GM12872 (cell line): Measurements from ENCODE around the gene SPEM3.

Source experiments
- TF ChIP-seq, protein P1 (sequence below): IDR thresholded peaks from 3 replicates; pipeline ENCODE4 v1.5.1; 2011; ENCODE audit warnings: low read depth, mild to moderate bottlenecking, low read length, moderate library complexity; ENCODE audit not compliant: insufficient read depth

The SPEM3 gene

DNA sequence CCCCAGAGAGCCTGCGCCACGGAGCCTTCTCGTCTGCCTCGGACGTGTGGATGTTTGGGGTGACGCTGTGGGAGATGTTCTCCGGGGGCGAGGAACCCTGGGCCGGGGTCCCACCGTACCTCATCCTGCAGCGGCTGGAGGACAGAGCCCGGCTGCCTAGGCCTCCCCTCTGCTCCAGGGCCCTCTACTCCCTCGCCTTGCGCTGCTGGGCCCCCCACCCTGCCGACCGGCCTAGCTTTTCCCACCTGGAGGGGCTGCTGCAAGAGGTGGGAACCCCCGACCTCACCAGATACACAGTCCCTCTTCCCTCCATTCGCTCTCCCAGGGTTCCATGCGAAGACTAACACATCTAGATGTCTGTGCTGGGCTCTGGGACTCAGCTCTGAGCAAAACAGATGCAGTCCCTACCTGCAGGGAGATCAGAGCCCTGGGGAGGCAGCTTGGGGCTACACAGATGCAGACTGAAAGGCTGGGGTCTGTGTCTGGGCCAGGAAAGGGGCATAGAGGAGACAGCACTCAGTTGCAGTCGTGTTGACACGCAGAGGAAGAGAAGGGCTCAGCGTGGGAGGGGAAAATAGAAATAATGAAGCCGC is 44.1 kb upstream of the SPEM3 start:
- TF ChIP-seq, protein P1, sequence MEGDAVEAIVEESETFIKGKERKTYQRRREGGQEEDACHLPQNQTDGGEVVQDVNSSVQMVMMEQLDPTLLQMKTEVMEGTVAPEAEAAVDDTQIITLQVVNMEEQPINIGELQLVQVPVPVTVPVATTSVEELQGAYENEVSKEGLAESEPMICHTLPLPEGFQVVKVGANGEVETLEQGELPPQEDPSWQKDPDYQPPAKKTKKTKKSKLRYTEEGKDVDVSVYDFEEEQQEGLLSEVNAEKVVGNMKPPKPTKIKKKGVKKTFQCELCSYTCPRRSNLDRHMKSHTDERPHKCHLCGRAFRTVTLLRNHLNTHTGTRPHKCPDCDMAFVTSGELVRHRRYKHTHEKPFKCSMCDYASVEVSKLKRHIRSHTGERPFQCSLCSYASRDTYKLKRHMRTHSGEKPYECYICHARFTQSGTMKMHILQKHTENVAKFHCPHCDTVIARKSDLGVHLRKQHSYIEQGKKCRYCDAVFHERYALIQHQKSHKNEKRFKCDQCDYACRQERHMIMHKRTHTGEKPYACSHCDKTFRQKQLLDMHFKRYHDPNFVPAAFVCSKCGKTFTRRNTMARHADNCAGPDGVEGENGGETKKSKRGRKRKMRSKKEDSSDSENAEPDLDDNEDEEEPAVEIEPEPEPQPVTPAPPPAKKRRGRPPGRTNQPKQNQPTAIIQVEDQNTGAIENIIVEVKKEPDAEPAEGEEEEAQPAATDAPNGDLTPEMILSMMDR = no peak

- TF ChIP-seq, protein P1 = no peak
Observed at GRCh38 chr17:7388856-7389255, 39.8 kb upstream of the SPEM3 start.

GRCh38 chr17:7389924-7390910 is 38.4 kb upstream of the SPEM3 start:
- TF ChIP-seq, protein P1 = no peak

DNA sequence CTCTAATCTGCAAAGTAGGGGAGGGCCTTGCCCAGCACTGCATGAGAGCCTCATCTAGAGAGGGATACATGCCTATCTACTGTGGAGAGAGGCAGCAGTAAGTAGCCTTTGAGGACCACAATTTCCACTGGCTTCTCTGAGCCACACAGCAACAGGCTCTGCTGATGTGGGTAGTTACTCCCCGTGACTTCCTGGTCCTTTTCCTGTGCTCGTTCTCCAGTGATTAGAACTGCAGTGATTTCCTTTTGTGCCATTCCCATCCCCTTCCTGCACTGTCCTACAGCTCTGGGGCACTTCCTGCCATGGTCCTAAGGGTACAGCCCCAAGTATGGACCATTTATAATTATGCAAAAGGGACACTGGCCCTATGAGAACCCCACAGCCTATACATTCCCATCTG is 37.4 kb upstream of the SPEM3 start:
- TF ChIP-seq, protein P1 = no peak

DNA sequence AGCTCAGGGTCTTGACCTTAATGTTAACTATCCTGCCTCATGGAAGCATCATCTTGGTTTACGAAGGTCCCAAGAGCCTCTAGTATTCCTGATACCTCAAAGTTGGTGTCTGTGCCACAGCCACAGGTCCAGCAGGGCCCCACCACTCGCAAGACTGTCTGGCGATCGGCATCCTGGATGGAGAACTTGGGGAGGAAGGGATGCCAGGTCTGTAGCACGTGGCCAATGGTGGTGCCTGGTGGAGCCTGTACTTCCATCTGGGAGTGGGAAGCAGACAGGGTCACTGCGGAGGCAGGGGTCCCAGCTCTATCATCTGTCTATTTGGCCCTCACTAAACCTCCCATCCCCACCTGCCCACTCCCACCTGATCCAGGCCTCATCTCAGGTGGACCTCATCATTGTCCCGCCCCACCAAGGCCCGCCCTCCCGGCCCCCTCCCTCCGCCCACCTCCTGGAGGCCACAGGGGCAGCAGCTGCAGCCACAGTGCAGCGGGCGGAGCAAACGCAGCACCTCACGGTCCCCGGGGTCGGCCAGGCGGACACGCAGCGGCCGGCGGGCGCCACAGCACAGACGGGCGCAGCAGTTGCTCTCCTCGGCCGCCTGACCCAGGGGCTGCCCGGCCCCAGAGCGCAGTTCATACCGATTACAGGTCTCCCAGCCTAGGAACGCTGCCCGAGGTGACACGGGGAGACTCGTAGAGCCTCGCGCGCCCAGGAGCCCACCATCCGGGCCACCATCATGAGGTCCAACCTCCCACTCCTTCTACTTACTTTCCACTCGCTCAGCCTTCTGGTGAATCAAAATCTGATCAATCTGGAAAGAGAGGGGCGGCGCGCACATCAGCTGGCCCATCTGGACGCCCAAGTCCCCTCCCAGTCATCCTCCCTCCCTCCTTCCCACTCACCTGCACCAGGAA is 35.7 kb upstream of the SPEM3 start:
- TF ChIP-seq, protein P1 = no peak

DNA sequence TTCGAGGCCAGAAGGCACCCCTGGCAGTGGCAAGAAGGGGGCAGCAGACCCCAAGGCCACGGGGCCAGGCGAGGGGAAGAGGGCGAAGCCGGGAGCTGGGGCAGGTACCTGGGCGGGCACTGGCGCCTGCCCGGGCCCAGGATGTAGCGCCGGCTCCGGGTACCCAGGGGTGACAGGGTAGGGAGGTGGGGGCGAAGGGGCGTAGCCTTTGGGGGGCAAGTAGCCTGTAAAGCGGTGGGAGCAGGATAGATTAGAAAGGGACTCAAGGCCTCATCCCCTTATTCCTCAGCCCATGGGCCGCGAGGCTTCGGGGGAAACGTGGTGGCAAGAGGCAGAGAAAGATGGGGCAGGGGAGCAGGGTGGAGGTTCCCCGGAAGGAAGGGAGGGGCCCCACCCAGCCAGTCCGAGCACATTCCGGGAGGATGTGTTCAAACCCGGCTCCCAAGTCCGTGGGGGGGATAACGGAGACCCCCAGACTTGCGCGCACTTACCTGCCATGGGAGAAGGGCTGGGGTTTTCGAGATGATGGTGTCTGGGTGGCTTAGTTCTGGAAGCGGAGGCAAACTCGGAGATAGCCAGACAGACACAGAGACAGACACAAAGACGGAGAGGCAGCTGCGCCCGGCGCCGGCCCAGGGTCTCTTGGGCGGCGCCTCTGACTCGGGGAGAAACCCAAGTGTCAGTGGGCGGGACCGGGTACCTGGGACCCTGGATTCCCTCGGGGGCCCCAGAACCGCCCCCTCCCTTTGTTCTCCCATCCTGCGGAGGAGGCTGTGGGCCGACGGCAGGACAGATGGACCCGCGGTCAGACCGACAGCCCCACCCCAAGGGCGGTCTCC is 34.8 kb upstream of the SPEM3 start:
- TF ChIP-seq, protein P1 = 0 out of 3 replicates have a peak, but pooled peaks have one; percentile 6
